Measurements from ENCODE around the gene AK3. TPM values are rescaled to one million over a fixed set of nuclear protein-coding genes. Genes with fewer than 3 reads are reported as not detected.

The AK3 gene
- total RNA-seq, 2 experiments from 2014 or later: 43.3 to 108 TPM

- ChIA-PET POLR2A (interaction anchor here (0.6 to 2.6 kb wide), 15 partner anchors 21 to 698 kb away, joined by 3 to 10 read pairs (median 3); partner anchors contain the start of genes PLGRKT and PLPP6), CTCF (ENCODE audit: unreplicated experiment) (interaction anchor here (1.4 kb wide), 1 partner anchor 9 kb away, joined by 3 read pairs; no protein-coding TSS in a partner anchor)
- Histone ChIP-seq H3K4me3 (ENCODE audit: low read depth, low read length, poor library complexity, severe bottlenecking) (peak overlapping the region; percentile 86), H3K9me3 (ENCODE audit: low read length) (no peaks in the 10 kb centered on the region), H4K20me1 (ENCODE audit: insufficient read depth, low read length) (peaks cover 3% of the 10 kb centered on the region; the same call in 1 of the 2 replicates), H3K27ac (ENCODE audit: low read depth, low read length, poor library complexity, severe bottlenecking) (peak overlapping the region; percentile 61), H3K4me1 (ENCODE audit: insufficient read depth, low read length, poor library complexity, severe bottlenecking) (peaks cover 23% of the 10 kb centered on the region), H3K36me3 (ENCODE audit: insufficient read depth, low read length) (peaks cover 1% of the 10 kb centered on the region; the same call in 1 of the 2 replicates), H2AFZ (ENCODE audit: low read length) (peak overlapping the region; percentile 89; the same call in 1 of the 2 replicates), H3K9me2 (ENCODE audit: insufficient read depth, low read length) (no peaks in the 10 kb centered on the region), H3K4me2 (ENCODE audit: low read length) (peak overlapping the region; percentile 76), H3K79me2 (ENCODE audit: insufficient read depth, low read depth, low read length) (peaks cover 49% of the 10 kb centered on the region)
- BruUV-seq (replicated peaks): TSS peak; percentile 74
- DNase-seq (ENCODE audit: low spot score): peak; percentile 19
- no peak for TF ChIP-seq EZH2phosphoT487 (IDR thresholded peaks at IDR 0.05; ENCODE audit: borderline replicate concordance, low read depth, low read length)
- no peak for TF ChIP-seq CTCF (conservative IDR thresholded peaks at IDR 0.05; ENCODE audit: low read length)
- intact Hi-C loops (cut with micrococcal nuclease; ENCODE audit: unreplicated experiment): loop anchor here (1.0 to 5.0 kb wide), 5 partner anchors 53 to 698 kb away; partner anchors contain the start of genes CDC37L1, PLGRKT, PLPP6 and RCL1
Observed at GRCh38 chr9:4739587-4740387, 1.2 kb downstream of the AK3 start.

- H3K4me3 ChIP-seq (ENCODE audit: low read depth, low read length, poor library complexity, severe bottlenecking): peak overlapping the region; percentile 86
- ChIA-PET CTCF (ENCODE audit: unreplicated experiment) (no interaction called here), POLR2A (interaction anchor here (0.7 to 1.0 kb wide), 2 partner anchors 12 to 35 kb away, joined by 3 read pairs; no protein-coding TSS in a partner anchor)
- no peak overlapping the region for H3K27ac ChIP-seq (ENCODE audit: low read depth, low read length, poor library complexity, severe bottlenecking)
- H3K79me2 ChIP-seq (ENCODE audit: insufficient read depth, low read depth, low read length): peaks cover 57% of the 10 kb centered on the region
- H3K9me3 ChIP-seq (ENCODE audit: low read length): no peaks in the 10 kb centered on the region
- peaks cover 23% of the 10 kb centered on the region for H3K4me1 ChIP-seq (ENCODE audit: insufficient read depth, low read length, poor library complexity, severe bottlenecking)
- peak overlapping the region; percentile 76 for H3K4me2 ChIP-seq (ENCODE audit: low read length)
- no TSS peak for BruUV-seq (replicated peaks)
- H2AFZ ChIP-seq (ENCODE audit: low read length): no peak overlapping the region
- peaks cover 3% of the 10 kb centered on the region; the same call in 1 of the 2 replicates for H4K20me1 ChIP-seq (ENCODE audit: insufficient read depth, low read length)
- intact Hi-C loops (cut with micrococcal nuclease; ENCODE audit: unreplicated experiment): no loop called here
- H3K9me2 ChIP-seq (ENCODE audit: insufficient read depth, low read length): no peaks in the 10 kb centered on the region
- peaks cover 3% of the 10 kb centered on the region for H3K36me3 ChIP-seq (ENCODE audit: insufficient read depth, low read length)
- TF ChIP-seq EZH2phosphoT487 (IDR thresholded peaks at IDR 0.05; ENCODE audit: borderline replicate concordance, low read depth, low read length): no peak
- no peak for TF ChIP-seq CTCF (conservative IDR thresholded peaks at IDR 0.05; ENCODE audit: low read length)
- DNase-seq (ENCODE audit: low spot score): no peak
Observed at GRCh38 chr9:4738866-4739586, 2.0 kb downstream of the AK3 start.
